ENCODE results near the gene NRP2.

GRCh38 chr2:205787761-205788160 is 105.5 kb downstream of the NRP2 start:
- TF ChIP-seq YY1 (IDR thresholded peaks at IDR 0.05; ENCODE audit: extremely low read depth, insufficient replicate concordance, low read depth, low read length) (no peak), ZFX (IDR thresholded peaks at IDR 0.05) (no peak)
- TF ChIP-seq, protein P1, sequence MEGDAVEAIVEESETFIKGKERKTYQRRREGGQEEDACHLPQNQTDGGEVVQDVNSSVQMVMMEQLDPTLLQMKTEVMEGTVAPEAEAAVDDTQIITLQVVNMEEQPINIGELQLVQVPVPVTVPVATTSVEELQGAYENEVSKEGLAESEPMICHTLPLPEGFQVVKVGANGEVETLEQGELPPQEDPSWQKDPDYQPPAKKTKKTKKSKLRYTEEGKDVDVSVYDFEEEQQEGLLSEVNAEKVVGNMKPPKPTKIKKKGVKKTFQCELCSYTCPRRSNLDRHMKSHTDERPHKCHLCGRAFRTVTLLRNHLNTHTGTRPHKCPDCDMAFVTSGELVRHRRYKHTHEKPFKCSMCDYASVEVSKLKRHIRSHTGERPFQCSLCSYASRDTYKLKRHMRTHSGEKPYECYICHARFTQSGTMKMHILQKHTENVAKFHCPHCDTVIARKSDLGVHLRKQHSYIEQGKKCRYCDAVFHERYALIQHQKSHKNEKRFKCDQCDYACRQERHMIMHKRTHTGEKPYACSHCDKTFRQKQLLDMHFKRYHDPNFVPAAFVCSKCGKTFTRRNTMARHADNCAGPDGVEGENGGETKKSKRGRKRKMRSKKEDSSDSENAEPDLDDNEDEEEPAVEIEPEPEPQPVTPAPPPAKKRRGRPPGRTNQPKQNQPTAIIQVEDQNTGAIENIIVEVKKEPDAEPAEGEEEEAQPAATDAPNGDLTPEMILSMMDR (IDR thresholded peaks at IDR 0.05 in 2 of 3, conservative IDR thresholded peaks at IDR 0.05 in 1 of 3; ENCODE audit: borderline replicate concordance in 1 of 3, insufficient read depth in 1 of 3, low read depth in 2 of 3, low read length in 2 of 3): no peak

All from HCT116 (cell line).